K562 (cell line): ENCODE measurements around the gene PPOX. TPM values are rescaled to one million over a fixed set of nuclear protein-coding genes. Genes with fewer than 3 reads are reported as not detected.

Source experiments
- ATAC-seq: fragments of 200-7000 bp; cut with Tn5 transposase; 3 replicates; pipeline ENCODE4 v1.9.1; 2020; ENCODE audit warnings: moderate library complexity
- BruUV-seq: library from RNA; stranded (reverse); fragments of 400-500 nt; replicated peaks from 2 replicates; lab custom pipeline; 2021; lab: Mats Ljungman, UMichigan
- CTCF ChIA-PET: fragments of 300-600 bp; formaldehyde crosslinking; extraction: SDS; loops from one replicate; lab custom pipeline; 2021; ENCODE audit warnings: low intra/inter-chr PET ratio; lab: Yijun Ruan, JAX
- POLR2A ChIA-PET: fragments of 300-600, 350-650 bp; sonication (Branson Sonifier 250); formaldehyde crosslinking; extraction: SDS; loops from one replicate; lab custom pipeline; 2021; ENCODE audit warnings: antibody characterized with exemption, inconsistent platforms; lab: Yijun Ruan, JAX
- DNase-seq, 4 experiments: peaks; one replicate each; pipeline versions ENCODE4 v3.0.0 to v3.0.0-alpha.2; 2011 to 2018; ENCODE audit warnings: low spot score in 3 of 4, mixed read lengths in 3 of 4; ENCODE audit errors: extremely low read depth in 1 of 4
- FAIRE-seq: peaks from 2 replicates; lab custom pipeline; 2011; peaks lifted over from hg19 to GRCh38; lab: Jason Lieb, UNC
- H2AFZ ChIP-seq: 2 replicates; pipeline ENCODE4 v1.6.0; 2011; ENCODE audit warnings: low read depth, low read length, control low read depth, inconsistent platforms
- H3K27ac ChIP-seq: fragments of 200-600 bp; 3 replicates; pipeline ENCODE4 v1.8.0; 2011; ENCODE audit warnings: low read depth, mild to moderate bottlenecking, control low read depth, inconsistent platforms, low read length, moderate library complexity, mixed read lengths; ENCODE audit errors: extremely low read depth
- H3K27me3 ChIP-seq, 2 experiments: fragments of 300-600 bp in 1 of 2; 2 replicates in 1 of 2; 3 replicates in 1 of 2; pipeline versions ENCODE4 v1.6.0 to v1.8.0; 2011; ENCODE audit warnings: inconsistent platforms in 2 of 2, low read length in 2 of 2, mild to moderate bottlenecking in 1 of 2, mixed read lengths in 1 of 2, moderate library complexity in 1 of 2; ENCODE audit not compliant: control insufficient read depth in 2 of 2, insufficient read depth in 2 of 2
- H3K36me3 ChIP-seq: fragments of 300-600 bp; 3 replicates; pipeline ENCODE4 v1.8.0; 2011; ENCODE audit warnings: mild to moderate bottlenecking, low read length, inconsistent platforms; ENCODE audit not compliant: control insufficient read depth, insufficient read depth
- H3K4me1 ChIP-seq, 2 experiments: fragments of 200-600 bp in 1 of 2; replicated peaks in 1 of 2; 2 replicates in 1 of 2; 3 replicates in 1 of 2; pipeline versions ENCODE4 v1.5.1 to v1.8.0; 2011; ENCODE audit warnings: inconsistent platforms in 2 of 2, low read length in 2 of 2, mild to moderate bottlenecking in 1 of 2, mixed read lengths in 1 of 2, moderate library complexity in 1 of 2; ENCODE audit not compliant: control insufficient read depth in 2 of 2, insufficient read depth in 2 of 2
- H3K4me2 ChIP-seq: 2 replicates; pipeline ENCODE4 v1.6.1; 2011; ENCODE audit warnings: low read length, control low read depth, inconsistent platforms, mixed read lengths; ENCODE audit not compliant: insufficient read depth
- H3K4me3 ChIP-seq: fragments of 200-600 bp; sonication (generic), shearing (Covaris generic); 2 replicates; pipeline ENCODE4 v1.5.1; 2016; ENCODE audit warnings: control low read depth, inconsistent platforms
- H3K79me2 ChIP-seq: fragments of 200-600 bp; 3 replicates; pipeline ENCODE4 v1.8.0; 2011; ENCODE audit warnings: low read length, inconsistent platforms; ENCODE audit not compliant: control insufficient read depth, insufficient read depth
- H3K9ac ChIP-seq, 2 experiments: 2 replicates each; pipeline versions ENCODE4 v1.6.0 to v1.6.1; 2011; ENCODE audit warnings: low read depth in 2 of 2, low read length in 2 of 2, control low read depth in 1 of 2, inconsistent platforms in 1 of 2, mild to moderate bottlenecking in 1 of 2, mixed read lengths in 1 of 2; ENCODE audit not compliant: insufficient read depth in 1 of 2
- H3K9me1 ChIP-seq: one replicate; pipeline ENCODE4 v1.6.0; 2011; ENCODE audit warnings: inconsistent platforms, mild to moderate bottlenecking, low read length, moderate library complexity; ENCODE audit not compliant: control insufficient read depth, insufficient read depth
- H3K9me3 ChIP-seq: replicated peaks from 2 replicates; pipeline ENCODE4 v1.5.1; 2011; ENCODE audit warnings: low read depth, low read length, inconsistent platforms; ENCODE audit not compliant: control insufficient read depth, insufficient read depth
- H4K20me1 ChIP-seq: replicated peaks from 2 replicates; pipeline ENCODE4 v1.6.1; 2011; ENCODE audit warnings: low read length, inconsistent platforms, mixed read lengths; ENCODE audit not compliant: control insufficient read depth, insufficient read depth
- CREB1 ChIP-seq, 2 experiments: sonication (generic) in 1 of 2; formaldehyde crosslinking in 1 of 2; IDR thresholded peaks; 2 replicates each; pipeline versions ENCODE4 v1.6.1 to v1.8.0; 2012 to 2022; ENCODE audit warnings: inconsistent platforms in 1 of 2, mild to moderate bottlenecking in 1 of 2, missing genetic modification reagents in 1 of 2, moderate library complexity in 1 of 2
- GABPB2 ChIP-seq: fragments of 250-450 bp; sonication (Bioruptor Pico); conservative IDR thresholded peaks from 2 replicates; pipeline ENCODE4 v1.5.1; 2021; ENCODE audit warnings: mild to moderate bottlenecking
- JUNB ChIP-seq: fragments of 450-650 bp; formaldehyde crosslinking; conservative IDR thresholded peaks from 2 replicates; pipeline ENCODE4 v1.4.0; 2020; ENCODE audit warnings: mild to moderate bottlenecking
- NEUROD1 ChIP-seq: fragments of 150-350 bp; IDR thresholded peaks from 2 replicates; pipeline ENCODE4 v1.6.1; 2014; ENCODE audit warnings: borderline replicate concordance, low read length, low read depth; ENCODE audit not compliant: partially characterized antibody
- STAT5A ChIP-seq: IDR thresholded peaks from 2 replicates; pipeline ENCODE4 v1.6.1; 2012; ENCODE audit warnings: low read length, inconsistent platforms, borderline replicate concordance
- ZC3H11A ChIP-seq: IDR thresholded peaks from 2 replicates; pipeline ENCODE4 v1.6.1; 2012; ENCODE audit warnings: low read depth, low read length, improper control_type of control experiment
- ZC3H4 ChIP-seq: sonication (generic); formaldehyde crosslinking; IDR thresholded peaks from 2 replicates; pipeline ENCODE4 v1.9.0; 2021; ENCODE audit warnings: missing genetic modification reagents, borderline replicate concordance
- ZKSCAN8 ChIP-seq: fragments of 200-800 bp; sonication (Bioruptor generic); IDR thresholded peaks from 2 replicates; pipeline ENCODE4 v1.6.1; 2016; ENCODE audit warnings: missing genetic modification characterization, missing compliant biosample characterization
- ZNF655 ChIP-seq: fragments of 250-450 bp; sonication (Bioruptor Pico); IDR thresholded peaks from 2 replicates; pipeline ENCODE4 v1.5.0; 2021
- WGBS: fragments of 100-300 bp; shearing (Covaris generic); methylation state at CpG from one replicate; pipeline ENCODE4 v1.1.6; 2016; ENCODE audit warnings: low coverage, mixed read lengths; ENCODE audit not compliant: insufficient coverage; ENCODE audit errors: missing lambda C conversion rate; 5-methylcytosine and 5-hydroxymethylcytosine counted together
- in situ Hi-C: fragments of 300-500 bp; cut with MboI; formaldehyde crosslinking; loops from 4 replicates; pipeline ENCODE4 v1.15.0; 2018; ENCODE audit warnings: inconsistent platforms, mixed read lengths
- intact Hi-C: fragments of 100-400 bp; cut with micrococcal nuclease; formaldehyde crosslinking; loops from 2 replicates; pipeline ENCODE4 v1.14.2; 2022
- polyA plus RNA-seq, 8 experiments: library from polyadenylated mRNA; depleted of rRNA in 4 of 8; stranded (reverse) in 5 of 8; unstranded in 3 of 8; fragments of >200 nt; fragmentation: Nextera tagmentation in 2 of 8; fragmentation: Illumina TruSeq in 1 of 8; extraction: Ambion mirVana in 2 of 8; extraction: Trizol in 1 of 8; gene quantifications; 2 replicates each; pipeline versions ENCODE4 v1.2.1 to v1.2.3, GENCODE V29; 2011 to 2014; ENCODE audit warnings: inconsistent platforms in 1 of 8, missing spikeins in 1 of 8
- total RNA-seq, 7 experiments: library from RNA; depleted of rRNA in 6 of 7; stranded (reverse); fragments of >200 nt in 6 of 7; fragmentation: Illumina TruSeq in 2 of 7; extraction: Trizol in 2 of 7; gene quantifications; 2 replicates each; pipeline versions ENCODE4 v1.2.1 to v1.2.3, GENCODE V29; 2011 to 2021; ENCODE audit warnings: low replicate concordance in 1 of 7
- TF ChIP-seq, protein P1 (sequence below): fragments of 450-650 bp; IDR thresholded peaks from one replicate; pipeline ENCODE4 v1.6.1; 2018; ENCODE audit warnings: mild to moderate bottlenecking, moderate library complexity; ENCODE audit not compliant: partially characterized antibody
- TF ChIP-seq, protein P2 (sequence below): sonication (generic); formaldehyde crosslinking; IDR thresholded peaks from 2 replicates; pipeline ENCODE4 v1.8.0; 2022; ENCODE audit warnings: missing genetic modification reagents, mild to moderate bottlenecking, borderline replicate concordance
- TF ChIP-seq, protein P3 (sequence below): fragments of 250-450 bp; sonication (Bioruptor Pico); IDR thresholded peaks from 2 replicates; pipeline ENCODE4 v1.8.0; 2022; ENCODE audit warnings: moderate library complexity, mild to moderate bottlenecking, inconsistent platforms
- TF ChIP-seq, protein P4 (sequence below): fragments of 450-650 bp; conservative IDR thresholded peaks from 2 replicates; pipeline ENCODE4 v1.6.1; 2016; ENCODE audit warnings: missing genetic modification characterization, low read depth, mild to moderate bottlenecking, missing compliant biosample characterization, moderate library complexity
- TF ChIP-seq, protein P5 (sequence below): fragments of 450-650 bp; formaldehyde crosslinking; IDR thresholded peaks from 2 replicates; pipeline ENCODE4 v1.4.0; 2020; ENCODE audit warnings: mild to moderate bottlenecking, moderate library complexity

PPOX gene
- total and polyA plus RNA-seq, 9 of the 15 experiments (the other 6 are each of a cell fraction or from before 2014, with no cell fraction given): 17.0 to 57.1 (median 38.9) TPM

DNA sequence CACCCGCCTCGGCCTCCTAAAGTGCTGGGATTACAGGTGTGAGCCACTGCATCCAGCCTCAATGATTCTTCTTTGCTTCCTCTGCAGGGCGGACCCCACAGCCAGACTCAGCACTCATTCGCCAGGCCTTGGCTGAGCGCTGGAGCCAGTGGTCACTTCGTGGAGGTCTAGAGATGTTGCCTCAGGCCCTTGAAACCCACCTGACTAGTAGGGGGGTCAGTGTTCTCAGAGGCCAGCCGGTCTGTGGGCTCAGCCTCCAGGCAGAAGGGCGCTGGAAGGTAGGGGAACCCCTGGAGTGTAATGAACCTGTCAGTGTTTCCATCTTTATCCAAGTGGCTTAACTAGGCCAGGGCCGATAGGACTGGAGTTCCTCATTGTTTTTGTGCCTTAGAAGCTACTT is 2.7 kb downstream of the PPOX start:
- Histone ChIP-seq H3K36me3 (peaks cover 72% of the 10 kb centered on the region), H3K9me1 (no peaks in the 10 kb centered on the region), H3K9ac (peak overlapping the region in 1 of 2 experiments; percentile 73; a peak in 2 of 4 replicates), H3K79me2 (peaks cover 31% of the 10 kb centered on the region), H3K4me3 (no peak overlapping the region), H3K27ac (peak overlapping the region; percentile 37; the same call in 1 of the 3 replicates), H3K4me2 (no peak overlapping the region), H3K27me3 (no peaks in the 10 kb centered on the region), H2AFZ (no peak overlapping the region), H3K9me3 (no peaks in the 10 kb centered on the region), H3K4me1 (peaks cover 26 to 49% of the 10 kb centered on the region in 2 experiments), H4K20me1 (no peaks in the 10 kb centered on the region)
- FAIRE-seq (no peak), ATAC-seq (no peak), DNase-seq (no peak)
- TF ChIP-seq ZNF655: no peak
- TF ChIP-seq, protein P1, sequence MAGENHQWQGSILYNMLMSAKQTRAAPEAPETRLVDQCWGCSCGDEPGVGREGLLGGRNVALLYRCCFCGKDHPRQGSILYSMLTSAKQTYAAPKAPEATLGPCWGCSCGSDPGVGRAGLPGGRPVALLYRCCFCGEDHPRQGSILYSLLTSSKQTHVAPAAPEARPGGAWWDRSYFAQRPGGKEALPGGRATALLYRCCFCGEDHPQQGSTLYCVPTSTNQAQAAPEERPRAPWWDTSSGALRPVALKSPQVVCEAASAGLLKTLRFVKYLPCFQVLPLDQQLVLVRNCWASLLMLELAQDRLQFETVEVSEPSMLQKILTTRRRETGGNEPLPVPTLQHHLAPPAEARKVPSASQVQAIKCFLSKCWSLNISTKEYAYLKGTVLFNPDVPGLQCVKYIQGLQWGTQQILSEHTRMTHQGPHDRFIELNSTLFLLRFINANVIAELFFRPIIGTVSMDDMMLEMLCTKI: no peak
- TF ChIP-seq GABPB2: no peak
- no peak for TF ChIP-seq JUNB (CRISPR knock-in tag)
- no peak for TF ChIP-seq CREB1 (IDR thresholded peaks at IDR 0.05)
- TF ChIP-seq CREB1 (CRISPR knock-in tag; IDR thresholded peaks at IDR 0.05): no peak
- TF ChIP-seq, protein P2, sequence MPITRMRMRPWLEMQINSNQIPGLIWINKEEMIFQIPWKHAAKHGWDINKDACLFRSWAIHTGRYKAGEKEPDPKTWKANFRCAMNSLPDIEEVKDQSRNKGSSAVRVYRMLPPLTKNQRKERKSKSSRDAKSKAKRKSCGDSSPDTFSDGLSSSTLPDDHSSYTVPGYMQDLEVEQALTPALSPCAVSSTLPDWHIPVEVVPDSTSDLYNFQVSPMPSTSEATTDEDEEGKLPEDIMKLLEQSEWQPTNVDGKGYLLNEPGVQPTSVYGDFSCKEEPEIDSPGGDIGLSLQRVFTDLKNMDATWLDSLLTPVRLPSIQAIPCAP: no peak
- TF ChIP-seq NEUROD1: no peak
- TF ChIP-seq ZC3H4 (CRISPR knock-in tag): no peak
- no peak for TF ChIP-seq ZC3H11A
- TF ChIP-seq ZKSCAN8: no peak
- TF ChIP-seq, protein P3, sequence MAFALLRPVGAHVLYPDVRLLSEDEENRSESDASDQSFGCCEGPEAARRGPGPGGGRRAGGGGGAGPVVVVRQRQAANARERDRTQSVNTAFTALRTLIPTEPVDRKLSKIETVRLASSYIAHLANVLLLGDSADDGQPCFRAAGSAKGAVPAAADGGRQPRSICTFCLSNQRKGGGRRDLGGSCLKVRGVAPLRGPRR (CRISPR knock-in tag): no peak
- TF ChIP-seq, protein P4, sequence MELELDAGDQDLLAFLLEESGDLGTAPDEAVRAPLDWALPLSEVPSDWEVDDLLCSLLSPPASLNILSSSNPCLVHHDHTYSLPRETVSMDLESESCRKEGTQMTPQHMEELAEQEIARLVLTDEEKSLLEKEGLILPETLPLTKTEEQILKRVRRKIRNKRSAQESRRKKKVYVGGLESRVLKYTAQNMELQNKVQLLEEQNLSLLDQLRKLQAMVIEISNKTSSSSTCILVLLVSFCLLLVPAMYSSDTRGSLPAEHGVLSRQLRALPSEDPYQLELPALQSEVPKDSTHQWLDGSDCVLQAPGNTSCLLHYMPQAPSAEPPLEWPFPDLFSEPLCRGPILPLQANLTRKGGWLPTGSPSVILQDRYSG (tag): no peak
- no peak for TF ChIP-seq STAT5A
- TF ChIP-seq, protein P5, sequence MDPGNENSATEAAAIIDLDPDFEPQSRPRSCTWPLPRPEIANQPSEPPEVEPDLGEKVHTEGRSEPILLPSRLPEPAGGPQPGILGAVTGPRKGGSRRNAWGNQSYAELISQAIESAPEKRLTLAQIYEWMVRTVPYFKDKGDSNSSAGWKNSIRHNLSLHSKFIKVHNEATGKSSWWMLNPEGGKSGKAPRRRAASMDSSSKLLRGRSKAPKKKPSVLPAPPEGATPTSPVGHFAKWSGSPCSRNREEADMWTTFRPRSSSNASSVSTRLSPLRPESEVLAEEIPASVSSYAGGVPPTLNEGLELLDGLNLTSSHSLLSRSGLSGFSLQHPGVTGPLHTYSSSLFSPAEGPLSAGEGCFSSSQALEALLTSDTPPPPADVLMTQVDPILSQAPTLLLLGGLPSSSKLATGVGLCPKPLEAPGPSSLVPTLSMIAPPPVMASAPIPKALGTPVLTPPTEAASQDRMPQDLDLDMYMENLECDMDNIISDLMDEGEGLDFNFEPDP: no peak
- POLR2A ChIA-PET: interaction anchor here (3.1 to 4.7 kb wide), 2 partner anchors 8 to 14 kb away, joined by 12 to 33 read pairs; partner anchors contain the start of gene B4GALT3
- no TSS peak for BruUV-seq
- WGBS: 92% methylated on average over 9 of the region's 9 CpGs
- CTCF ChIA-PET: no interaction called here
- intact Hi-C loops (loop anchor here (5.0 kb wide), 1 partner anchor 37 kb away; the partner anchor contains the start of gene DEDD), in situ Hi-C loops (no loop called here)
